COLO668 (cell line): ENCODE results near the gene AHR.

Experiments used
- DNase-seq: peaks from one replicate; lab custom pipeline; 2025; ENCODE audit not compliant: unreplicated experiment; lab: John Stamatoyannopoulos, UW

Gene AHR

GRCh38 chr7:17298102-17298839 lies at the start of gene AHR:
AHR (plus strand) TSS chr7:17298652; CDS start chr7:17299265, 613 bp downstream.
- DNase-seq: peak; percentile 97

GRCh38 chr7:17253885-17254284 lies 44.6 kb upstream of the AHR start:
- DNase-seq: no peak

- no peak for DNase-seq
These were observed 42.5 kb upstream of the AHR start for GRCh38 chr7:17255926-17256325.

GRCh38 chr7:17256375-17256774 lies 42.1 kb upstream of the AHR start:
- DNase-seq: no peak

- no peak for DNase-seq
These were observed 31.9 kb upstream of the AHR start for GRCh38 chr7:17266565-17266964.

GRCh38 chr7:17269341-17270221 lies 28.9 kb upstream of the AHR start:
- no peak for DNase-seq

GRCh38 chr7:17274551-17275245 lies 23.8 kb upstream of the AHR start:
- DNase-seq: no peak

- DNase-seq: no peak
These were observed 22.4 kb upstream of the AHR start for GRCh38 chr7:17275749-17276671.

- DNase-seq: no peak
These were observed 19.4 kb upstream of the AHR start for GRCh38 chr7:17279061-17279460.

- no peak for DNase-seq
These were observed 9.3 kb upstream of the AHR start for GRCh38 chr7:17289074-17289645.

- DNase-seq: no peak
These were observed 5.6 kb upstream of the AHR start for GRCh38 chr7:17292843-17293242.

- no peak for DNase-seq
These were observed 5.0 kb upstream of the AHR start for GRCh38 chr7:17293481-17293880.

- no peak for DNase-seq
These were observed 1.2 kb upstream of the AHR start for GRCh38 chr7:17297243-17297642.

GRCh38 chr7:17298840-17299482 lies 509 bp downstream of the AHR start:
- peak; percentile 92 for DNase-seq

- peak; percentile 32 for DNase-seq
These were observed 1.1 kb downstream of the AHR start for GRCh38 chr7:17299483-17299991.

- DNase-seq: no peak
These were observed 1.6 kb downstream of the AHR start for GRCh38 chr7:17300012-17300411.

GRCh38 chr7:17300437-17300836 lies 2.0 kb downstream of the AHR start:
- no peak for DNase-seq

GRCh38 chr7:17301471-17302456 lies 3.3 kb downstream of the AHR start:
- peak; percentile 47 for DNase-seq
